ENCODE measurements around the gene MTA1.
A peak's percentile ranks its signal among the peaks of the same experiment; 100 is the strongest.

The MTA1 gene

GRCh38 chr14:105378199-105378598 lies 41.4 kb upstream of the MTA1 start:
- Mint-ChIP-seq H3K9me3 (peaks cover 10% of the 10 kb centered on the region), H3K36me3 (ENCODE audit: low read depth) (peaks cover 14% of the 10 kb centered on the region), H3K27me3 (ENCODE audit: low read depth, poor library complexity) (peaks cover 9% of the 10 kb centered on the region), H3K27ac (no peak overlapping the region), H3K4me3 (no peak overlapping the region), H3K4me1 (no peaks in the 10 kb centered on the region)
- DNase-seq, result no peak
- no peak for TF ChIP-seq CTCF (IDR thresholded peaks at IDR 0.05)

- TF ChIP-seq CTCF (IDR thresholded peaks at IDR 0.05), result no peak
- H3K27ac Mint-ChIP-seq, result peak overlapping the region; percentile 77
- DNase-seq, result peak; percentile 26
- no peak overlapping the region for H3K4me3 Mint-ChIP-seq
- peaks cover 5% of the 10 kb centered on the region for H3K27me3 Mint-ChIP-seq (ENCODE audit: low read depth, poor library complexity)
- peaks cover 2% of the 10 kb centered on the region for H3K9me3 Mint-ChIP-seq
- H3K36me3 Mint-ChIP-seq (ENCODE audit: low read depth), result peaks cover 12% of the 10 kb centered on the region
- no peaks in the 10 kb centered on the region for H3K4me1 Mint-ChIP-seq
These were observed 40.5 kb upstream of the MTA1 start for GRCh38 chr14:105378873-105379685.

GRCh38 chr14:105379946-105380345 lies 39.7 kb upstream of the MTA1 start:
- no peak for DNase-seq
- Mint-ChIP-seq H3K36me3 (ENCODE audit: low read depth) (peaks cover 5% of the 10 kb centered on the region), H3K27ac (no peak overlapping the region), H3K4me3 (no peak overlapping the region), H3K9me3 (no peaks in the 10 kb centered on the region), H3K27me3 (ENCODE audit: low read depth, poor library complexity) (peaks cover 5% of the 10 kb centered on the region), H3K4me1 (no peaks in the 10 kb centered on the region)
- TF ChIP-seq CTCF (IDR thresholded peaks at IDR 0.05), result no peak

- no peak for TF ChIP-seq CTCF (IDR thresholded peaks at IDR 0.05)
- Mint-ChIP-seq H3K4me3 (no peak overlapping the region), H3K36me3 (ENCODE audit: low read depth) (peaks cover 5% of the 10 kb centered on the region), H3K9me3 (no peaks in the 10 kb centered on the region), H3K27ac (no peak overlapping the region), H3K27me3 (ENCODE audit: low read depth, poor library complexity) (no peaks in the 10 kb centered on the region), H3K4me1 (no peaks in the 10 kb centered on the region)
- no peak for DNase-seq
These were observed 38.9 kb upstream of the MTA1 start for GRCh38 chr14:105380756-105381155.

- TF ChIP-seq CTCF (IDR thresholded peaks at IDR 0.05), result no peak
- peaks cover 5% of the 10 kb centered on the region for H3K36me3 Mint-ChIP-seq (ENCODE audit: low read depth)
- H3K9me3 Mint-ChIP-seq, result no peaks in the 10 kb centered on the region
- H3K27me3 Mint-ChIP-seq (ENCODE audit: low read depth, poor library complexity), result no peaks in the 10 kb centered on the region
- H3K27ac Mint-ChIP-seq, result no peak overlapping the region
- no peaks in the 10 kb centered on the region for H3K4me1 Mint-ChIP-seq
- no peak overlapping the region for H3K4me3 Mint-ChIP-seq
- no peak for DNase-seq
These were observed 37.9 kb upstream of the MTA1 start for GRCh38 chr14:105381446-105382342.
